NCI-H510A (cell line): Measurements from ENCODE around the gene CELSR1.

Experiments
- DNase-seq: peaks from one replicate; lab custom pipeline; 2025; lab: John Stamatoyannopoulos, UW

CELSR1 gene

DNA sequence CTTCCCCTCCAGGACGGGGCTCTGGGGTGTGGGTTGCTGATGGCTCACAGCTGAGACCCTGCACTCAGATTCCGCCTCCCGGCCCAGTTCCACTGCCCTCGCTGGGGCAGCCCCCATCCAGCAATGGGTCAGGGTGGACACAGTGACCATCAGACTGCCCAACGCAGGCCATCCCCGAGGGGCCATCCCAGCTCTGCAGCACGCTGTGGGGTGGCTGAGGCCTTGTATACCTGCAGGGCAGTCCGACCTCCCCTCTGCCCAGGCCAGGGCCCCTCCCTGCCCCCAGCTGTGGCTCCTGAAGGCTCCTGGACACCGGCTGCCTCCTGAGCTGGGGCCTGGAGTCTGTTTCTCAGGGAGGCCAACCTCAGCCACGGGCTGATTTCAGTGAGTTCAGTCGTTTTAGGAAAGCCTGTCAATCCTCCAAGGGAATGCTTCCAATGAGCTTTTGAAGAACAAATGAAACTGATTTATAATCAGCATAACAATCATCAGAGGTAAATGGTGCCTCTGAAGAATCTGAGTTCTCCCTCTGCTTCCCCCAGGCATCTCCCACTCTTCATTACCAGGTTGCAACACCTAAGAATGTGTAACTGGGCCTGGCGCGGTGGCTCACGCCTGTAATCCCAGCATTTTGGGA, 95.1 kb downstream of the CELSR1 start:
- no peak for DNase-seq

DNA sequence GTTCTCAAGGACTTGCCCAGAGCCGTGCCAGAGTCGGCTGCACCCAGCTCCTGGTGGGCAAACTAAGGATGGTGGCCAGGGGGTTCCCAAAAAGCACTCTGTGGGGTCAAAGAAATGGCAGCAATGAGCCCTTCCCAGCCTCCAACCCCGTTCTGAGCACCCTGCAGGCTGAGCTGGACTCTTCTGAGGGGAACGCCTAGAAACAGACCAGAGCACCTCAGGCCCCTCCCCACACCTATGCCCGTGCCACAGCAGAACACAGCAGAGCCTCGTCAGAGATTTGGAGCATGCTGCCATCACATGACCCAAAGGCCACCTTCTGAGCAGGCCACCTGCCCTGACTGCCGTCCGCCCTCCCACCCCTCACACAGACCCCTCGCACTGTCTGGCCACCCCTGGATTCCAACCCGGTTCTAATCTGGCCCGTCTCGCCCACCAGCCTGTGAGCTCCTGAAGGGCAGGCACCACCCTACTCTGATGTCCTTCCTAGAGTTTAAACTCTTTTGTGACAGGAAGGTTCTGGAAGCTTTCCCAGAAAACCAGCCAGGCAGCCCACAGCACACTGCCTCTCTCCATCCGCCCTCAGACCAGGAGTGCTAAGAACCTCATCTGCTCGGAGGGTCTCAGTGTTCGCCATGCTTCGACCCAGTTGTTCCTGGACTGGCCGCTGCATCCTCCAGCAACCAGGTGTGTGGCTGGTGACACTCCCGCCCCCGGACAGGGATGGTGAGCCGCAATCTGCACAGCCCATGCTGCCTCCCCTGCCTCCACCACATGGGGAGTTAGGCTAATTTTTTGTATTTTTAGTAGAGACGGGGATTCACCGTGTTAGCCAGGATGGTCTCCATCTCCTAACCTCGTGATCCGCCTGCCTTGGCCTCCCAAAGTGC, 97.6 kb downstream of the CELSR1 start:
- no peak for DNase-seq

DNA sequence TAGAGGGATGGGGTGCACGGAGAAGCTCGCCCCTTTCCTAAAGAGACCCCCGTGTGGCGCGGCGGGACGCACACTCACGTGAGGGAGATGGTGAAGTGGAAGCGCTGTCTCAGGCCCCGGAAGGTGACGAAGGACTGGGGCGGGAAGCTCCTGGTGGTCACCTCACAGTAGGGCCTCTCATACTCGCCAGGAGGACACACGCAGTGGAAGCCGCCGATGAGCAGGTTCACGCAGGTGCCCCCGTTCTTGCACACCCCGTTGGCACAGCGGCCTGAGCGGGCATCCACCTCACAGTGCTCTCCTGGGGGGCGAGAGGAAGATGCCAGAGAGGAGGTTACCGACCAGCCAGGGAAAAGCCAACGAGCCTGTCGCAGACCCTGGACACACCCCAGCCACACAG, 98.3 kb downstream of the CELSR1 start:
- no peak for DNase-seq

DNA sequence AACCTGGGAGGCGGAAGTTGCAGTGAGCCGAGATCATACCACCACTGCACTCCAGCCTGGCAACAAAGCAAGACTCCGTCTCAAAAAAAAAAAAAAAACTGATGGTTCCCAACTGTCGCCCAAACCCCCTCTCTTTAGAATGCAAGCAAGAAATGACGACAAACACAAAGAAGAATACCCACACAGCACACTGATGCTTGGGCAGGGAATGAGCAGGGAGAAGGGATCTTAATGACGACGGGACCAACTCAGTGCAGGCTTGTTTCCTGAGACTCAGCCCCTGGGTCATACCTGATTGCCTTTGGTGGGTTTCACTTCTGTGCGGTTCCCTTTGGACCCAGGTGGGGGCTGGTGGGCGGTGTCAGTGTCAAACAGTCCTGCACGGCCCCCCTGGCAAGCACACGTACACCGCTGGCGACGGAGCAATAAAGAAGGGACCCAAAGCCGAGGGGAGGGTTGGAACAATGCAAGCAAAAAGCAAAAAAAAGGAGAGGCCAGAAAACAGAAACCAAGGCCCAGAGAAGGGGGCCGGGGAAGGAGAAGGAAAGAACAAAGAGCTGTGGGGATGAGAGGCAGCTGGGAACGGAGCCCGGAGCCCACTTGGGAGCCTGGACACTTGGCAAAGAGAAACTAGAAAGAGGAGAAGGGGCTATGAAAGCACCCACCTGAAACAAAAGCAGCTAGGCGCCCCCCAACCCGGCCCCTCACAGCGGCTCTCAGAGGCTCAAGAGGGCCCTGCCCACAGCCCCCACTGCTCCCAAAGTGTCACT, 99.6 kb downstream of the CELSR1 start:
- DNase-seq, result no peak

DNA sequence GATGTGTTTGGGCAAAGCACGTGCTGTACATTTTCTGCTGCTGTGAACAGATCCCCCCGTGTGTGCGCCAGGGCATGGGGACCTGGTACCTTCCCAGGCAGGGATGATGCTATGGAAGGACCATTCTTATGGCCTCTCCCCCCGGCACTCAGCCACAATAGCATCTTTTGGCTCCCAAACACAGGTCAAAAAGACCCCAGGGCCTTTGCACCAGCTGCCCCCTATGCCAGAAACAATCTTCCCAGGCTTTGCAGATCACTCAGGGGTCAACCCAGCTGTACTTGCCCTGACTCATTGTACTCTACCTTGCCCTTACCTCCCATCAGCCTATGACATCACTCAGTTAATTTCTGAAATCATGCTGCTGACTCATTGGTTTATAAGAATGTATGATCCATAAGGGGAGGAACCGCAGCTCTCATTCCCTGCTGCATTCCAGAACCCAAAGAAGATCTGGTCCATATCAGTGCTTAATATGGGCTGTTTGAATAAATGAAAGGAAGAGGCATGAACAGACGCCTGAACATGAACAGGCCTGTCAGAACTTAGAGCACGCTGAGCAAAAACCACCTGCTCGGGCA, 100.7 kb downstream of the CELSR1 start:
- no peak for DNase-seq

DNA sequence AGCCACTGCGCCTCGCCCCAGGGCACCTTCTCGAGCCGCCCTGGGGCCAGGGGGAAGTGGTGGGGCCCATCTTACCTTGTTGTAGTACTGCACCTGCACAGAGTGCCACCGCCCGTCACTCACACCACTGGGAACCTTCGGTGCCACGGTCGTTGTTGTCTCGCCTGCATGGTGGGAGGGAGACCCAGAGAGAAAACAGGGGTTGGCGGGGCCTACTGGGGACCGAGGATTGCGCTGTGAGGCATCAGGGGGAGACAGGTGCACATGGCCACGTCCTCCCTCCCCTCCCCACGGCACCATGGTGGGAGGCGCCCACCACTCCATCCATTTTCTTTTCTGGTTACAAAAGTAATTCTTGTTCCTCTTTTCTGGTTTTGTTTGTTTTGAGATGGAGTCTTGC, 104.1 kb downstream of the CELSR1 start:
- DNase-seq, result no peak

DNA sequence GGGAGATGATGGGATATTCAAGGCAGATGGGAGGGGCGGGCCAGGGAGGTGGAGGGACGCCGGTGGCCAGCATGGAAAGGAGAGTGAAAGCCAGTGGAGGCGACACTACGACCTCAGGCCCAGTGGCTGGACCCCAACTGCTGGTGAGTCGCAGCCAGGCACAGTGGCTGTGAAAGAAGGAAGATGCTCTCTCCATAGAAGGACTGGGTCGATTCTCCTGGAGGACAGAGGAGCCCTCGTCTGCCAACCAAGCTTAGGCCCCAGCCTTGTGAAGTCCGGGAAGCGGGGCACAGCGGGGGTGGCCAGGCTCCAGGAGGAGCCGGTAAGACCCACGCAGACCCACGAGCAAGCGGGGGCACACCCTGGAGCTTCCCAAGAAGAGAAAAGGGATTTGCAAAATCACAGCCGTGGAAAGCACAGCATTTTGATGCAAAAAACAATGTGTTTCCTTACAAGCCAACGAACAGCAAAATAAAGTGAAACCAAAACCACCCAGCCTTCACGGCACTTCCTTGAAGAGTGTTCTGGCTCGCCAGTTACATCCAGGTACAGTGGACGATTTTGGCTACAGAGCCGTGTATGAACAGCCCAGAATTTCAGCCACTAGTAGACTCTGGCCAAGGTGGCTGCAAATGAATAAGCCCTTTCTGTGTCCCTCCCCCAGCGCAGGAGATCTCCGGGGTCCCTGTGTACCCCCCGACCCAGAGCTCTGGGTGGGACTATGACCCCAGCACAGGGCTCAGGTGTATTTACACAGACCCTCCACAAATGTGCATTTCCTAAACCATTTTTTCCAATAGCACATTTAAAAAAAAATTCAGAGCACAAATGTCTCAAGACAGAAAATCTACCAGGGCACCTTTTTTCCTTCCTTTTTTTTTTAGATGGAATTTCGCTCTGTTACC, 105.0 kb downstream of the CELSR1 start:
- DNase-seq, result no peak

DNA sequence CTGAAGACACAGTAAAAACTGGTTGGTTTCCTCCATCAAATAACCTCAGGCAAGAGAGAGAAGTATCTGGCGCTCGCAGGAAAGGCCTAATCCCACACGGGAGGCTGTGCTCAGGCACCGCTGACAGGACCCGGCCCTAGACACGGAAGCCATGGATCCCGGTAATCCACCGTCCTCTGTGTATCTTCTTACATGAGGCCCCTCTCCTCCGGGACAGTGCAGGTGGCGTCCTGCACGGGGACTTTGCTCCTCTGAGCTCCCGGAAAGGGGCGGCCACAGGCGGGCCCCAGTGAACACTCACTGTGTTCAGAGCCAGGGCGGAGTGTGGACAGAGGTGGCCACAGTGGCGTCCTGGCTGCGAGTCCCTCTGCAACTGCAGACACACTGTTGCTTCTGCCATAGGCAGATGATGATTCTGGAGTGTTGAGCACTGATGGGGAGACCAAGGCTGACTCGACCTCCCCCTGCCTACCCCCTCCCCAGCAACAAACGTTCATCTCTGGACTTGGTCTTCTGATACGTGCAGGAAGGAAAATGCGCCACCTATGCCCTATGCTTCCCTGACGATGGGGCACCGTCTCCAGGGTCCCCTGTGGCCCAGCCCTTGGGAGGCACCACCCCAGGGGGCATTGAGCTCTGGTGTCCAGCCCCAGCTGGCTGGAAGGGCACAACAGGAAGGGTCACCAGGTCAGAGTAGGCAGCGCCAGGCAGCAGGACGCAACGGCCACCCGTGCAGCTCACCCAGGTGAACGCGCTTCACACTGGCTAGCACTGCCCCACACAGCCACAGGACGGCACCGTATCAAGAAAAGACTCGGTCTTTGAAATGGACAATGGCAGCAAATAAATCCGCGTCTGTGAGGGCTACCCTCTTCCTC, 106.2 kb downstream of the CELSR1 start:
- DNase-seq, result no peak

DNA sequence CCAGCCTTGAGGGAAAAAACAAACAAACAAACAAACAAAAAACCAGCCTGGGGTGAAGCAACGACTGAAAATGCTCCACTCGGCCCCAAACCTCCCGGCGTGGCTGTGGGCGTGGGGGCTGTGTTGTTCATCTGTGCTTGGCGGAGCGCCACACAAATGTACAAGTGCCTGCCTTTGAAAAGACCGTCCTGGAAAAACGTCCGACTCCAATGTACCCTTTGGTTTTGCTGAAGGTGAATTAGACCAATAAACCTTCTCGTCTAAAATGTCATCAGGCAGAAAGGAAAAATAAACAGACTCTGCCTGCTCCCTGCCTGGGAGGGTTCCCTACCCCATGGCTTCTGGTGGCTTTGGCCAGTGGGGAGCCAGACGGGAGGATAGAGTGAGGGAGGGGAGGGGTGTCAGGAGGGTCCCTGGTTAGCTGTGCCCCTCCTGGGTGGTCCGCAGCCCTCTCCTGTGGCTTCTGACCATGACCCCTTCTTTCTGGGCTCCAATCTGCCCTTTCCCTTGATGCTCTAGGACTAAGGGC, 108.0 kb downstream of the CELSR1 start:
- DNase-seq, result no peak

DNA sequence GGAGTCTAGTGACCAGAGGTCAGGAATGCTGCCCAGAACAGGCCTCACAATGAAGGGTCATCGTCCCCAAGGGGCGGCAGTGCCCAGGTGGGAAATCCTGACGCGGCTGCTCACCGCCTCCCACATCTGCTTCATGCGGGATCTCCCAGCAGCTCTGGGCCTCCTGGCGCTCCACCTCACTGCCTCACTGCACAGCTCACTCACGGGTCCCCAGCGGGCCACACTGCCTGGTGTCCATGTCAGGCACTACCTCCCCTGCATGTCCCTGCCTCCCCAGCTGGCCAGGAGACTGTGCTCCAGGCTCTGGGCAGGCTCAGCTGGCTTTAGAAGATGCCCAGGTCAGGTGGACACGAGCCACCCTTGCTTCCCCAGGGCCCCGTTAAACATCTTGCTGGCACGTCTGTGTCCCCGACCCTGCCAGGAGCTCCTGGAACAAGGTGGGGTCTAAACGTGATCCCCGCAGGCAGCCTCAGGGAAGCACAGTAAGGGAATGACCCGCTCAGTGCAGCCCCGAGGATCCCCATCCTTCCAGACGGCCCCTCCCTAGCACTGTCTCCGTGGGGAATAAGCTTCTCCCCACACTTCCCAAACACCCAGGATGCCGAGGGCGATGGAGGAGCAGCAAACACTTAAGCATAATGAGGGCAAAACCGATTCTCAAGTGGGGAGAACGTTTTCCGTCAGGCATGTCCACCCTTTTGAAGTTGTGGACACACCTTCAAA, 108.7 kb downstream of the CELSR1 start:
- DNase-seq, result no peak

DNA sequence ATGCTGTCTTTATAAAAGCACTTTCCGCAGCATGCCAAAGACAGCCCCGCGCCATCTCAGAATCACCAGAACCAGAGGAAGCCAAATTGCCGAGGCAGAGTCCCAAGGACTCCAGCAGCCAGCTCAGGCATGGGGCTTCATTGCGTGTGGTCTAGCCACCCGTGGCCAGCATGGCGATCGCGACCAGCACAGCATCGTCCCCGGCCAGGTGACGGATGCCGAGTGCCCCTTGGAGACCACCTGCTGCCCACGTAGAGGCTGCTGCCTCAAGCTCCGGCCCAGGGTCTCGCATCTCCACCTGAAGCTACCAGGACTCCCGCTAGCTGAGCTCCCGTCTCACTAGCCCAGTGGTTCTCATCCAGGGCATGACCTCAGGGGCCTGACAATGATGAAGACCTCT, 109.2 kb downstream of the CELSR1 start:
- DNase-seq, result no peak

DNA sequence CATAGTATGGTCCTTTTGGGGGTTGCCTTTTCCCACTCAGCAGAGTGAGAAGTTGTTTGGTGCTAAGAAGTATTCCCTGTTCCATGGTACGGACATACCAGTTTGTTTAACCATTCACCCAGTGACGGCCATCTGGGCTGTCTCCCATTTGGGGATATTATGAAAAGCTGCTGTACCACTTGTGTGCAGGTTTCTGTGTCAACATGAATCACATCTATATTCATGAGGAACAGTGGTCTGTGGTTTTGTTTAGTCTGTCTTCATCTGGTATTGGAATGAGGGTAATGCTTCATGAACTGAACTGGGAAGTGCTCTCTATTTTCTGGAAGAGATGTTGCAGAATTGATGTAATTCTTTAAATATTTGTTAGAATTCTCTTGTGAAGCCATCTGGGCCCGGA, 112.4 kb downstream of the CELSR1 start:
- no peak for DNase-seq

DNA sequence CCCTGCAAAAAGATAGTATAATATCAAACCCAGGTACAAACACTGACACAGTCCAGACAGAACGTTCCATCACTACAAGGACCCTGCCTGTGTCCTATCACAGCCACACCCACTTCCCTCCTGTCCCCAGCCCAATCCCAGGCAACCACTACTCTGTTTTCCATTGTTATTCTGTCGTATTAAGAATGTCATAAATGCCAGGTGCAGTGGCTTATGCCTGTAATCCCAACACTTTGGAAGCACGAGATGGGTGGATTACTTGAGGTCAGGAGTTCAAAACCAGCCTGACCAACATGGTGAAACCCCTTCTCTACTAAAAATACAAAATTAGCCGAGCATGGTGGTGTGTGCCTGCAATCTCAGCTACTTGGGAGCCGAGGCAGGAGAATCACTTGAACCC, 112.9 kb downstream of the CELSR1 start:
- no peak for DNase-seq

DNA sequence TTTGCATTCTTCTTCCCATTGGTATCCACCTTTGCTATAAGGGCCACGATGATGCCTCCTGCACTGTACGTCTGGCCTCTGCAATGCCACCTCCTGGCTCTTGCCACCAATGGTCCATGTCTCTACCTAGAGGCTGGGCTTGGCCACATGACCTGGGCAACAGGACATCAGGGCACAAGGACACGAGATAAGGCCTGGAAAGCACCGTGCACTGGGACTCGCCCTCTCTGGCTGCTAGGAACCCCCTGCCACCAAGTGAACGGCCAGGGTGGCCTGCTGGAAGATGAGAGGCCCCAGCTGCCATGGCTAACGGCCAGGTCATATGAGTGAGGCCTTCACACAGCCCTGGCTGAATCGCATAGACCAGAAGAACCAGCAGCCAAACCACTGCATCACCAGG, 114.5 kb downstream of the CELSR1 start:
- DNase-seq, result no peak

DNA sequence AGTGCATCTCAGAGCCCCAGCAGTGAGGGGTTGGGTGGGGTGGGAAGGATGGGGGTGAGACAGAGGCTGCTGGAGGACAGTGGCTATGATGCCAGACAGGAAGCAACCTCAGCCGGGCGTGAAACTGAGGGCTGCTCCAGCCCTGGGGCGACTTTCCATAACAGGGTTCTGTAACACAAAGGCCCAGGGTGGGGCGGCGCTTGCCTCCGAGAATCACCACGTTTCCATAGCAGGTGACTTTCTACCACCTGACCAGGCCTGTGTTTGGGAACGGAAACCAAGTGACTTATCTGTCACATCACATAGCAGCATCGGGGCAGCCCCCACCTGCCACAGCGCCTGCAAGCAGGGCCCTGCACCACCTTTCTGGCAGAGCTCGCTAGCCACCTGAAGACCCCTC, 116.2 kb downstream of the CELSR1 start:
- DNase-seq, result no peak

DNA sequence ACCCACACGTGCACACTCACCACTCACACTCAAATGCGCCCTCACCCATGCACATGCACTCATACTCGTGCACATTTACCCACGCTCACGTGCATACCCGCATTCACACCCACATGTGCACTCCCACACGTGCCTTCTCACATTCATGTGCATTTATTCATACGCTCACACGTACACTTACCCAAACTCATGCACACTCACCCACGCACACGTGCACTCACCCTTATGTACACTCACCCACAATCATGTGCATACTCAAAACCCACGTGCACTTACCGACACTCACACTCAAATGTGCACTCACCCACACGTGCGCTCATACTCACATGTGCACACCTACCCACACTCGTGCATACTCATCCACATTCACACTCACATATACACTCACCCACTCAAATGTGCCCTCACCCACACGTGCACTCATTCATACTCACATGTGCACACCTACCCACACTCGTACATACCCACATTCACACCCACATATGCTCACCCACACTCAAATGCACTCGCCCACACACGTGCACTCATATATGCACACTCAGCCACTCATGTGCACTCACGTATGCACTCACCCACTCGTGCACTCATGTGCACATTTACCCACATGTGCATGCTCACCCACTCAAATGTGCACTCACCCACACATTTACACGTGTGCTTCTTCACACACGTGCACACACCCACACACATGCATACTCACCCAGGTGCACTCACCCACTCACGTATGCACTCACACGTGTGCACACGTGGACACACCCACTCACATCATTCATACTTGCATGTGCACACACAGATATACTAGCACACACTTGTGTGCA, 117.5 kb downstream of the CELSR1 start:
- DNase-seq, result no peak

DNA sequence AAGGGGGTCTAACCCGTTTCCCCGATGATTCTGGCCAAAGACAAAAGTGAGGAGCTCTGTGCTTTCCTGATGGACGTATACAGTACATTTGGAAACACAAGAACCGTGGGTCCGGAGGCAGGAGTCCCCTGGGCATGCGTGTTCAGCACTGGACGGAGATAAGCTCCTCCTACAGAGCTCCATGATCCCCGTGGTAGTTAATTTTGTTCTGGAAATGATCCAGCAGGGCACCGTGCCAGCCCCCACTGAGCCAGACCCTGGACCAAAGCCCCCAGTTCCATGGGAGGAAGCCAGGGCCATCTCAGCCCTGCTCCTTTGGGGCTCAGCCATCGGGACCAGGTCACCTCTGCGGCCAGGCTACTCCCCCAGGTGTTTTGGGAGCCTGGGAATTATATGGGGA, 118.6 kb downstream of the CELSR1 start:
- DNase-seq, result no peak

DNA sequence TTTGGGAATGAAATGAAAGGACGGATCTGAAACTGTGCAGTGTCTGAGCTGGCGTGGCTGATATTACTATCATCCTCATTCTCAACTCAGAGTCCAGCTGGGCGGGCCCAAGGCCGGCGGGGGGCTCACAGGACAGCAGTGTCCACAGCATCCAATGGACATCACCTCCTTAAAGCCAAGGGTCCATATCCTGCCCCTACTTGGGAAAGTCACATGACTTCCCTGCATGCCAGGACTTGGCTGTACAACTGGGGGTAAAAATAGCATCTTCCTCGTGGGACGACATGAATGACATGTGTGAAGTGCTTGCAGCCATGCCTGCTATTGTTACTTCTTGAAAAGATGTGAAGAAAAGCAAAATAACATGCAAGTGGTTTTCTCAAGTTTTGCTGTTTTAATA, 119.7 kb downstream of the CELSR1 start:
- DNase-seq, result no peak
